K562 (cell line): ENCODE data around the gene DOCK7. TPM values are rescaled to one million over a fixed set of nuclear protein-coding genes. Genes with fewer than 3 reads are reported as not detected.

ENCODE experiments used
- MAFF ChIP-seq: IDR thresholded peaks from 2 replicates; pipeline ENCODE4 v1.6.1; 2012; ENCODE audit warnings: low read length, improper control_type of control experiment
- polyA plus RNA-seq, 8 experiments: library from polyadenylated mRNA; depleted of rRNA in 4 of 8; stranded (reverse) in 5 of 8; unstranded in 3 of 8; fragments of >200 nt; fragmentation: Nextera tagmentation in 2 of 8; fragmentation: Illumina TruSeq in 1 of 8; extraction: Ambion mirVana in 2 of 8; extraction: Trizol in 1 of 8; gene quantifications; 2 replicates each; pipeline versions ENCODE4 v1.2.1 to v1.2.3, GENCODE V29; 2011 to 2014; ENCODE audit warnings: inconsistent platforms in 1 of 8, missing spikeins in 1 of 8
- total RNA-seq, 7 experiments: library from RNA; depleted of rRNA in 6 of 7; stranded (reverse); fragments of >200 nt in 6 of 7; fragmentation: Illumina TruSeq in 2 of 7; extraction: Trizol in 2 of 7; gene quantifications; 2 replicates each; pipeline versions ENCODE4 v1.2.1 to v1.2.3, GENCODE V29; 2011 to 2021; ENCODE audit warnings: low replicate concordance in 1 of 7
- TF ChIP-seq, protein P1 (sequence below): fragments of 450-650 bp; IDR thresholded peaks from 2 replicates; pipeline ENCODE4 v1.6.1; 2016; ENCODE audit warnings: low read depth
- TF ChIP-seq, protein P2 (sequence below): fragments of 450-650 bp; formaldehyde crosslinking; conservative IDR thresholded peaks from 2 replicates; pipeline ENCODE4 v1.4.0; 2022; ENCODE audit warnings: mild to moderate bottlenecking, missing genetic modification characterization

Gene DOCK7
- total and polyA plus RNA-seq, 9 of the 15 experiments (the other 6 are each of a cell fraction or from before 2014, with no cell fraction given): 4.9 to 35.1 (median 12.6) TPM

DNA sequence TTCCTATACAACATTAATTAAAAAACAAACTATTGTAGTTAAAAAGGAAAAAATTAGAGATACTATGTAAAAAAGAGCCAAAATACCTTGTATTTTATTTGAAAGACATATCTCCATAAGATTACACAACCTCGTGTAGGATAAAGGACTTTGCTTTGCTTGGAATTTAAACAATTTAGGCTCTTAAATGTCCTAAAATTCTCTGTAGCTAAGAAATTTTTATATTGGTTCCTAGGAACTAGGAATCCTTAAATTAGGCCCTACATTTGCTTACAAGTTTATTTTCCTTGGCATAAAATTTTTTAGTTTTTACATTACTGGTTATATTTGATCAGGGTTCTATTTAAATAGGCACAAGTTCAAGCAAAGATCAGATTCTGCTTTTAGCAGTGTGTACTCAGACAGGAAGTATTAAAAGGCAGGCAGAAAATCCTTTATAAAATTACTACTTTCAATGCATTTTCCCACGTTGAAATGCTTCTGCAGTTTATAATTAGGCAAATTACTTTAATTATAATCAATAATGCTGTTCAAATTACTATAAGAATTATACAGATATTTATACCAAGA, 94.3 kb downstream of the DOCK7 start (continued):
- TF ChIP-seq, protein P1, sequence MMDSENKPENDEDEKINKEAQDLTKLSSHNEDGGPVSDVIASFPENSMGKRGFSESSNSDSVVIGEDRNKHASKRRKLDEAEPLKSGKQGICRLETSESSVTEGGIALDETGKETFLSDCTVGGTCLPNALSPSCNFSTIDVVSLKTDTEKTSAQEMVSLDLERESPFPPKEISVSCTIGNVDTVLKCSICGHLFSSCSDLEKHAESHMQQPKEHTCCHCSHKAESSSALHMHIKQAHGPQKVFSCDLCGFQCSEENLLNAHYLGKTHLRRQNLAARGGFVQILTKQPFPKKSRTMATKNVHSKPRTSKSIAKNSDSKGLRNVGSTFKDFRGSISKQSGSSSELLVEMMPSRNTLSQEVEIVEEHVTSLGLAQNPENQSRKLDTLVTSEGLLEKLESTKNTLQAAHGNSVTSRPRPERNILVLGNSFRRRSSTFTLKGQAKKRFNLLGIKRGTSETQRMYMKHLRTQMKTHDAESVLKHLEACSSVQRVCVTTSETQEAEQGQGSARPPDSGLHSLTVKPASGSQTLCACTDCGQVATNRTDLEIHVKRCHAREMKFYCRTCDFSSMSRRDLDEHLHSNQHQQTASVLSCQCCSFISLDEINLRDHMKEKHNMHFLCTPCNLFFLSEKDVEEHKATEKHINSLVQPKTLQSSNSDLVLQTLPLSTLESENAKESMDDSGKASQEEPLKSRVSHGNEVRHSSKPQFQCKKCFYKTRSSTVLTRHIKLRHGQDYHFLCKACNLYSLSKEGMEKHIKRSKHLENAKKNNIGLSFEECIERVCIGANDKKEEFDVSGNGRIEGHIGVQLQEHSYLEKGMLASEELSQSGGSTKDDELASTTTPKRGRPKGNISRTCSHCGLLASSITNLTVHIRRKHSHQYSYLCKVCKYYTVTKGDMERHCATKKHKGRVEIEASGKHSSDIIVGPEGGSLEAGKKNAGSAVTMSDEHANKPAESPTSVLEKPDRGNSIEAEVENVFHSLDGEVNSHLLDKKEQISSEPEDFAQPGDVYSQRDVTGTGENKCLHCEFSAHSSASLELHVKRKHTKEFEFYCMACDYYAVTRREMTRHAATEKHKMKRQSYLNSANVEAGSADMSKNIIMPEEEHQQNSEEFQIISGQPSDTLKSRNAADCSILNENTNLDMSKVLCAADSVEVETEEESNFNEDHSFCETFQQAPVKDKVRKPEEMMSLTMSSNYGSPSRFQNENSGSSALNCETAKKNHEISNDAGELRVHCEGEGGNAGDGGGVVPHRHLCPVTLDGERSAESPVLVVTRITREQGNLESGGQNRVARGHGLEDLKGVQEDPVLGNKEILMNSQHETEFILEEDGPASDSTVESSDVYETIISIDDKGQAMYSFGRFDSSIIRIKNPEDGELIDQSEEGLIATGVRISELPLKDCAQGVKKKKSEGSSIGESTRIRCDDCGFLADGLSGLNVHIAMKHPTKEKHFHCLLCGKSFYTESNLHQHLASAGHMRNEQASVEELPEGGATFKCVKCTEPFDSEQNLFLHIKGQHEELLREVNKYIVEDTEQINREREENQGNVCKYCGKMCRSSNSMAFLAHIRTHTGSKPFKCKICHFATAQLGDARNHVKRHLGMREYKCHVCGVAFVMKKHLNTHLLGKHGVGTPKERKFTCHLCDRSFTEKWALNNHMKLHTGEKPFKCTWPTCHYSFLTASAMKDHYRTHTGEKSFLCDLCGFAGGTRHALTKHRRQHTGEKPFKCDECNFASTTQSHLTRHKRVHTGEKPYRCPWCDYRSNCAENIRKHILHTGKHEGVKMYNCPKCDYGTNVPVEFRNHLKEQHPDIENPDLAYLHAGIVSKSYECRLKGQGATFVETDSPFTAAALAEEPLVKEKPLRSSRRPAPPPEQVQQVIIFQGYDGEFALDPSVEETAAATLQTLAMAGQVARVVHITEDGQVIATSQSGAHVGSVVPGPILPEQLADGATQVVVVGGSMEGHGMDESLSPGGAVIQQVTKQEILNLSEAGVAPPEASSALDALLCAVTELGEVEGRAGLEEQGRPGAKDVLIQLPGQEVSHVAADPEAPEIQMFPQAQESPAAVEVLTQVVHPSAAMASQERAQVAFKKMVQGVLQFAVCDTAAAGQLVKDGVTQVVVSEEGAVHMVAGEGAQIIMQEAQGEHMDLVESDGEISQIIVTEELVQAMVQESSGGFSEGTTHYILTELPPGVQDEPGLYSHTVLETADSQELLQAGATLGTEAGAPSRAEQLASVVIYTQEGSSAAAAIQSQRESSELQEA: no peak
- TF ChIP-seq, protein P2, sequence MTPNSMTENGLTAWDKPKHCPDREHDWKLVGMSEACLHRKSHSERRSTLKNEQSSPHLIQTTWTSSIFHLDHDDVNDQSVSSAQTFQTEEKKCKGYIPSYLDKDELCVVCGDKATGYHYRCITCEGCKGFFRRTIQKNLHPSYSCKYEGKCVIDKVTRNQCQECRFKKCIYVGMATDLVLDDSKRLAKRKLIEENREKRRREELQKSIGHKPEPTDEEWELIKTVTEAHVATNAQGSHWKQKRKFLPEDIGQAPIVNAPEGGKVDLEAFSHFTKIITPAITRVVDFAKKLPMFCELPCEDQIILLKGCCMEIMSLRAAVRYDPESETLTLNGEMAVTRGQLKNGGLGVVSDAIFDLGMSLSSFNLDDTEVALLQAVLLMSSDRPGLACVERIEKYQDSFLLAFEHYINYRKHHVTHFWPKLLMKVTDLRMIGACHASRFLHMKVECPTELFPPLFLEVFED: no peak
- TF ChIP-seq MAFF: no peak
